HG02759 (cell line): Measurements from ENCODE around the gene NDUFA13.

Experiments
- ATAC-seq: cut with Tn5 transposase; IDR thresholded peaks from one replicate; pipeline ENCODE4 v1.9.1; 2021; ENCODE audit warnings: mild to moderate bottlenecking, moderate library complexity; ENCODE audit not compliant: unreplicated experiment

The NDUFA13 gene

DNA sequence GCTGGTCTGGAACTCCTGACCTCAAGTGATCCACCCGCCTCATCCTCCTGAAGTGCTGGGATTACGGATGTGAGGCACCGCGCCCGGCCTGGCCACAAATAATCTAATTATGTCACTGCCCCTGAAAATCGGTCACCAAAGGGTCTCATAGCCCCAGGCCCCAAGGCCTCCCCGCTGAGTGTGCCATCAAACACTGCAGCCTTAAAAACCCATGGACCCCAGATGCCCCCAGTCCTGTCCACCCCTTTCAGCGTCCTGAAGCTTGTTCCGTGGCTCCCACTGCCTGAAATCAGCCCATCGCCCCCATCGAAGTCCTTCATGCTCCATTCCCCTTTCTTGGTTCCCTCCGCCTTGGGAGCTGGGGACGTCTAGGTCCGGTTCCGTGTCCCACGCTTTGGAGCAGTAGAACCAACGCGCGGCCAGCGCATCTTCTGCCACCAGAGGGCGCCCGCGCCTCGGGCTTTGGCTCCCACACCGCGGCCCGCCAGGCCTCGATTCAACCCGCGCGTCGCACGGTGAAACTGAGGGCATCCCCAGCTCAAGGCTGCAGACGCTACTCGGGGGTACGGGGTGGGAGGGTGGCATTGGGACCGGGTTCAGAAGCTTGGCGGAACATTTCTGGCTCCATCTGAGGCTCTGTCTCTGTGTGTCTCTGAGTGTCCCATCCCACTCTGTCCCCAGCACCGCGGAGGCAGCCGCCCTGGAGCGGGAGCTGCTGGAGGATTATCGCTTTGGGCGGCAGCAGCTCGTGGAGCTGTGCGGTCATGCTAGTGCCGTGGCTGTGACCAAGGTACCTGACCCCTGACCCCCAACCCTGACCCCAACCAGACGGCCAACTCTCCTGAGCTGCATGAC is 16.2 kb downstream of the NDUFA13 start:
- no peak for ATAC-seq

- no peak for ATAC-seq
These were observed 17.0 kb downstream of the NDUFA13 start for GRCh38 chr19:19532806-19533701.

DNA sequence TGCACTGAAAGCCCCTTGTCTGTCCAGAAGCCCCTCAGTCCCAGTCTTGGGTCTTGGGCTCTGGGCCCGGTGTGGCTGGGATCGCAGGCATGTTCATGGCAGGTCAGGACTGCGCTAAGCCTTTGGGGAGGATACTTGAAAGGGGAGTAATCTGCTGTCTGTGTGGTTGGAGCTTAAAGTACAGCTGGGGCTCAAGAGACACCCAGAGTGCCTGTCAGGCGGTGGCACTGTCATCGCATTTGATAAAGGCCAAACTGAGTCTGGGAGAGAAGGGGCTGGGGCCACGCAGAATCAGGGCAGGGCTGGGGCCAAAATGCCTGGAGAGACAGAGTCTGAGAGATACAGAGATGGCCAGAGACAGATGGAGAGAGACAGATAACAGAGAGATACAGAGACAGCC is 17.8 kb downstream of the NDUFA13 start:
- ATAC-seq = no peak

DNA sequence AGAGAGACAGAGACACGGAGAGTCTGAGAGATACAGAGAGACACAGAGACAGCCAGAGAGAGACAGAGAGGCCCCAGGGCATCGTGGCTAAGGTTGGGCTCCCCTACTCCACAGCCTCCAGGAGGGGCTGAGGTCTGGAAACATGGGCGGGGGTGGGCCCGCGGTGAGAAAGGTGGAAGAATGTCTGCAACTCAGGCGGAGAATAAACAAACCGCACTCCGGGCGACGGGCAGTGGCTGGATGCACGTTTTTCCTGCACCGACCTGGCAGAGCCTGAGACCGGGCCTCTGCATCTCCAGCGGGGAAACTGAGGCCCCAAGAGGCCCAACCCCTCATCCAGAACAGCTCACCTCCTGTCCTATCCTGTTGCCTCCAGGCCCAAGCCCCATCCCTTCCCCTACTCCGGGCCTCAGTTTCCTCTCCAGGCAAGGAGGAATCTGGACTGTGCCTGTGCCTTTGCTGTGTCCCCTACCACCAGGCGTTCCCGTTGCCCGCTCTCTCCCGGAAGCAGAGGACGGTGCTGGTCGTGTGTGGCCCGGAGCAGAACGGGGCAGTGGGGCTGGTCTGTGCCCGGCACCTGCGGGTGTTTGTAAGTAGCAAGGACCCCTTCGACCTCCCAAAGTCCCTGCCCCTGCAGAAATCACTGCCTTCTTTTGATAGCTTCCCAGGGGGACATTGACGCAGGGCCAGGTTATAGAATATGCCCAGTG is 18.7 kb downstream of the NDUFA13 start:
- no peak for ATAC-seq

DNA sequence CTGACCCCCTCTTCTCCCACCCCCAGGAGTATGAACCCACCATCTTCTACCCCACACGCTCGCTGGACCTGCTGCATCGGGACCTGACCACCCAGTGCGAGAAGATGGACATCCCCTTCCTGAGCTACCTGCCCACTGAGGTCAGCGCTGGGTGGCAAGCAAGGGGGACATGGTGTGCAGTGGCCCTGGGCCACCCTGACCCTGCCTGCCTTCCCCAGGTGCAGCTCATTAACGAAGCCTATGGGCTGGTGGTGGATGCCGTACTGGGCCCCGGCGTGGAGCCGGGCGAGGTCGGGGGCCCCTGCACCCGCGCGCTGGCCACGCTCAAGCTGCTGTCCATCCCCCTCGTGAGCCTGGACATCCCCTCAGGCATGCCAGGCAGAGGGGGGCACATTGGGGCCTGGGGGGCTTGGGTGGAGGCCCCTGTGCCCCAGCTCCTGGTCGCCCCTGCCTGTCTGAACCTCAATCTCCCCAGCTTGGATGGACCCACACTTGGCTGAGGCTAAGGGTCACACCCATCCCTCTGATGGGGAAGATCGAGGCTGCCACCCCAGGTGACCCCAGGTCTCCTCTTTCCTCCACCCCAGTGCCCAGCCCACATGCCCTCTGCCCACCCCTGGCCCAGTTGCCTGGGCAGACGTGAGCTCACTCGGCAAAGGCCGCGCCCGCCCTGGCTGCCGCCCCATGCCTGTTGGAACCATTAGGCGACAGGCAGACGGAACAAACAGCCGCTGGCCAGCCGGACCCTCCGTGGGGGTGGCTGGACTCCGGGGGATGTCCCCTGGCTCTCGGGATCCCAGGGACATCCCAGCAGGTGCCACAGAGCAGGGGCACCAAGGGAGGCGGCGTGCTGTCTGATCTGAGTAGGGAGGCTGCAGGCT is 19.5 kb downstream of the NDUFA13 start:
- no peak for ATAC-seq

DNA sequence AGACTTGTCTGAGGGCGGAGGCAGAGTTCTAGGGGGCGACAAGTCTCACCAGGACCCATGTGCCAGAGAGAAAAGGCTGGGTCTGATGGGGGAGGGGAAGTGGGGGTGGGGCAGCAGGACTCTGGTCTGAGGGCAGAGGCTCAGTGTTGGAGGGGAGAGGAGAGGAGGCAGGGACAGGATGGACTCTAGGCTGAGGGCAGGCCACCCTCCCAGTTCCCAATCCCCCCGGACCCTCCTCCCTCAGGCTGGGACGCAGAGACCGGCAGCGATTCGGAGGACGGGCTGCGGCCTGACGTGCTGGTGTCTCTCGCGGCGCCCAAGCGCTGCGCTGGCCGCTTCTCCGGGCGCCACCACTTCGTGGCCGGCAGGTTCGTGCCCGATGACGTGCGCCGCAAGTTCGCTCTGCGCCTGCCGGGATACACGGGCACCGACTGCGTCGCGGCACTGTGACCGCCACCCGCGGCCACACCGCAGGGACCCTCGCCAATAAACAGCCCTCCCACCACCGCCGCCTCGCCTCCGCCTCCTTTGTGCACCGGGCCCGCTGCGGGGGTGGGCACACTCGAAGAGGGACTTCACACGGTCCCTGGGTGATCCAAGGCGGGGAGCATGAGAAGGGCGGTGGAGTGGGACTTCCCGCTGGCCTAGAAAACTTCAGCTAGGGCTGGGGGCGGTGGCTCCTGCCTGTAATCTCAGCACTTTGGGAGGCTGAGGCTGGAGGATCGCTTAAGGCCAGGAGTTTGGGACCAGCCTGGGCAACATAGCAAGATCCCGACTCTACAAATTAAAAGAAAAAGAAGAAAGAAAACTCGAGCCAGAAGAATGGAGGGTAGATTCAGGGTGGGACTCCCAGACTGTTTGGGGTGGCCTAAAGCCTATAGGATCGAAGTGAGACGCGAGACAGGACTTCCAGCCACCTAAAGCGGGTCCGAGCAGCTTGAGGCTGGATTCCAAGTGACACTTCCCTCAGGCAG is 21.3 kb downstream of the NDUFA13 start:
- ATAC-seq = no peak

- peak; percentile 33 for ATAC-seq
These were observed 22.2 kb downstream of the NDUFA13 start, which contains the start of gene CILP2 for GRCh38 chr19:19538061-19538784. Gene CILP2, plus strand, starts transcription at chr19:19538265. Its CDS starts 85 bp downstream, at chr19:19538350.

- ATAC-seq = no peak
These were observed 22.8 kb downstream of the NDUFA13 start for GRCh38 chr19:19538785-19539166.

DNA sequence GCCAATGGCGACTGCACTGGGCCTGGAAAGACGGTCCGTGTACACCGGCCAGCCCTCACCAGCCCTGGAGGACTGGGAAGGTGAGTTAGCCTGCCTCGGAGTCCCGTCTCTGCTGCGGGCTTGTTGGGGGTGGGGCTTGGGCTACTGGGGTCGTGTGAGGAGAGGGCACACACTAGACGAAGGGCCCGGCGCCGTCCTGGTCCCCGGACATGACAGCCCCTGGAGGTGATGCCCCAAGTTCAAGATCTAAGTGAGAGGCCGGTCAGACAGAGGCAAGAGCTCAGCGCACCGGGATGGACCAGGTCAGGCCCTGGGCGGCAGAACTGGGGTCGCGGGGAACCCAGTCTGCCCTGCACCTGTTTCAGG is 23.7 kb downstream of the NDUFA13 start:
- no peak for ATAC-seq

DNA sequence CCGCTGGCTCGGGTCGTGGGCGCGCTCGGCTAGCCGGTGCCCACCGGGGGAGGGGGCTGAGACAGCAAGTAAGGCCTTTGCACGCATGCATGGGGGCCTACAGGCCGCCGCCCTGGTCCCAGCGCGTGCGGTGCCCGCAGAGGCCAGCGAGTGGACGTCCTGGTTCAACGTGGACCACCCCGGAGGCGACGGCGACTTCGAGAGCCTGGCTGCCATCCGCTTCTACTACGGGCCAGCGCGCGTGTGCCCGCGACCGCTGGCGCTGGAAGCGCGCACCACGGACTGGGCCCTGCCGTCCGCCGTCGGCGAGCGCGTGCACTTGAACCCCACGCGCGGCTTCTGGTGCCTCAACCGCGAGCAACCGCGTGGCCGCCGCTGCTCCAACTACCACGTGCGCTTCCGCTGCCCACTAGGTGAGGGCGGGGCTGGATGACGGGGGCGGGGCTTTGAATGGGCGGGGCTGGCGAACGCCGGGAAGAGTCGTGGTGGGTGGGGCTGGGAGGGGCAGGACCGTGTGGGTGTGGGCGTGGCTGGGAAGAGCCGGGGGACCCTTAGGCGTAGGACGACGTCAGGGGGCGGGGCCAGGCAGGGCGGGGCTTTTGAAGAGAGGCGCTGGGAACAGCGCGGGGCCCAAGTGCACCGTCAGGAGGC is 24.2 kb downstream of the NDUFA13 start:
- ATAC-seq = no peak

DNA sequence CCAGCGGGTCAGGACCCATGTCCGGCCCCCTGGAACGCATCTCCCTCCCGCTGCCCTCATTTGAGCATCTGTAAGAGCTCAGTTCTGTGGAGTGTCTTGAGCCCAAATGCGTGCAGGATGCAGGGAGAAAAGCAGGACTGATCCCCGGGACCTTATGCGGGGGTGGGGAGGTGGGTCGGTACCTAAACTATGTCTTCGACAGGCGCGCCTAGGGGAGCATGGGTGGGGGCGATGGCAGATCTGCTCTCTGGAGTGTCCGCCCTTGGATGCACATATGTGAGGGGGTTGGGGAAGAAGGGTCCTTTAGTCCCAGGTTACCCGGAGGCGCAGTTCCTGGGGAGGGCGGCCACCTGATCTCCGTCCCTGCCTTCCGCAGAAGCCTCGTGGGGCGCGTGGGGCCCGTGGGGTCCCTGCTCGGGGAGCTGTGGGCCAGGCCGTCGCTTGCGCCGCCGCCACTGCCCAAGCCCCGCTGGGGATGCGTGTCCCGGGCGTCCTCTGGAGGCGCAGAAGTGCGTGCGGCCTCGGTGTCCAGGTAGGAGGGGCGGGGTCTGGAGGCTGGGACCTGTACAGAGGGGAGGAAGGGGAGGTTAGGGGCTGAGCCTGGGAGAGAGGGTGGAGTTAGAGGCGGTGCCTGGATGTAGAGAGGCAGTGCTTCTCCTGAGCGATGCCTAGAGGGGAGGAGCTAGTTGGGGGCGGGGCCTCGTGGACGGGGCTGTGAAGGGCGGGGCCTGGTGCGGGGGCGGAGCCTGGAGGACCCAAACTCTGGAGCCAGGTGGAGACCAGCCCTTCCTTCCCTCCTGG is 24.9 kb downstream of the NDUFA13 start:
- peak; percentile 59 for ATAC-seq

GRCh38 chr19:19541616-19542015 is 25.6 kb downstream of the NDUFA13 start:
- ATAC-seq = no peak

GRCh38 chr19:19542507-19542906 is 26.5 kb downstream of the NDUFA13 start:
- no peak for ATAC-seq

GRCh38 chr19:19543101-19543500 is 27.1 kb downstream of the NDUFA13 start:
- ATAC-seq = no peak

GRCh38 chr19:19543640-19544039 is 27.6 kb downstream of the NDUFA13 start:
- ATAC-seq = no peak

GRCh38 chr19:19544257-19544953 is 28.4 kb downstream of the NDUFA13 start:
- ATAC-seq = no peak
